ENCODE data around the gene ANKRD53. TPM values are rescaled to one million over a fixed set of nuclear protein-coding genes. Genes with fewer than 3 reads are reported as not detected.
A peak's percentile ranks its signal among the peaks of the same experiment; 100 is the strongest.

ANKRD53 gene
- total and polyA plus RNA-seq, 9 of the 15 experiments (the other 6 are each of a cell fraction or from before 2014, with no cell fraction given): 0.18 TPM; not detected in 8

- TF ChIP-seq TCF7L2 (IDR thresholded peaks at IDR 0.05; ENCODE audit: low read depth, low read length): no peak
- TF ChIP-seq ZKSCAN1 (IDR thresholded peaks at IDR 0.05; ENCODE audit: low read depth, low read length): 0 out of 2 replicates have a peak, but pooled peaks have one; percentile 12
- no peak for TF ChIP-seq TFAP4 (CRISPR knock-in tag; IDR thresholded peaks at IDR 0.05; ENCODE audit: borderline replicate concordance)
- TF ChIP-seq NRF1 (conservative IDR thresholded peaks at IDR 0.05 in 1 of 2, IDR thresholded peaks at IDR 0.05 in 1 of 2): peak in 1 of 2 experiments; percentile 50; a peak in 3 of 4 replicates
- peak; percentile 76 for TF ChIP-seq SIN3B (IDR thresholded peaks at IDR 0.05; ENCODE audit: low read depth)
- TF ChIP-seq CHD4 (IDR thresholded peaks at IDR 0.05; ENCODE audit: insufficient read depth, insufficient replicate concordance, low read depth, low read length, poor library complexity, severe bottlenecking): no peak
- 0 out of 2 replicates have a peak, but pooled peaks have one; percentile 6 for TF ChIP-seq BHLHE40 (IDR thresholded peaks at IDR 0.05; ENCODE audit: low read length)
- no peak; the same call in 1 of the 2 replicates for TF ChIP-seq ELF1 (tag; IDR thresholded peaks at IDR 0.05)
- no peak for TF ChIP-seq SAP30 (IDR thresholded peaks at IDR 0.05; ENCODE audit: borderline replicate concordance, insufficient read depth, low read depth, low read length, poor library complexity, severe bottlenecking)
- TF ChIP-seq ZFX (CRISPR knock-in tag; IDR thresholded peaks at IDR 0.05): peak; percentile 72; the same call in 1 of the 2 replicates
- TF ChIP-seq KDM5B (IDR thresholded peaks at IDR 0.05; ENCODE audit: insufficient replicate concordance, low read depth, low read length): peak; percentile 72
- TF ChIP-seq THRA (IDR thresholded peaks at IDR 0.05): no peak
- TF ChIP-seq ZNF717 (CRISPR knock-in tag; IDR thresholded peaks at IDR 0.05): no peak
- TF ChIP-seq ZFP1 (CRISPR knock-in tag; IDR thresholded peaks at IDR 0.05): no peak
- peak; percentile 96 for TF ChIP-seq GMEB1 (CRISPR knock-in tag; IDR thresholded peaks at IDR 0.05)
- peak; percentile 83; the same call in 1 of the 2 replicates for TF ChIP-seq ETS1 (conservative IDR thresholded peaks at IDR 0.05; ENCODE audit: control insufficient read depth, low read depth, low read length)
- no peak for TF ChIP-seq TCFL5 (CRISPR knock-in tag; conservative IDR thresholded peaks at IDR 0.05)
- no peak; the same call in 1 of the 2 replicates for TF ChIP-seq ZNF197 (CRISPR knock-in tag; IDR thresholded peaks at IDR 0.05; ENCODE audit: low read depth)
- no peak for TF ChIP-seq FOXO4 (CRISPR knock-in tag; IDR thresholded peaks at IDR 0.05)
These were observed 16.4 kb downstream of the ANKRD53 start, which contains the start of gene TEX261 (continued) for GRCh38 chr2:70994699-70995425.

Data from K562 (cell line).